CD4-positive, alpha-beta T cell treated with Interleukin-6 for 4 hours (primary cell): Measurements from ENCODE around the gene NUP62.
"Not testable (repeated sequence)": the region's sequence is repeated elsewhere in the genome, so short reads cannot be mapped to it uniquely, and the experiment has no call there.

Experiments
- DNase-seq: peaks from one replicate; pipeline ENCODE4 v3.0.0-alpha.2; 2020; ENCODE audit warnings: mixed read lengths

The NUP62 gene

DNA sequence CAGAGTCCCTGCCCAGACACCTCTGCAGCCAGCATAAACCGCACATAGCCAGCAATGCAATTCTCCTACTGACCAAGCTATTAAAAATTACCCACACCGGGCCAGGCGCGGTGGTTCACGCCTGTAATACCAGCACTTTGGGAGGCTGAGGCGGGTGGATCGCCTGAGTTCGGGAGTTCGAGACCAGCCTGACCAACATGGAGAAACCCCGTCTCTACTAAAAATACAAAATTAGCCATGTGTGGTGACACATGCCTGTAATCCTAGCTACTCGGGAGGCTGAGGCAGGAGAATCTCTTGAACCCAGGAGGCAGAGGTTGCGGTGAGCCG, 4.5 kb downstream of the NUP62 start:
- DNase-seq, result not testable (repeated sequence)

DNA sequence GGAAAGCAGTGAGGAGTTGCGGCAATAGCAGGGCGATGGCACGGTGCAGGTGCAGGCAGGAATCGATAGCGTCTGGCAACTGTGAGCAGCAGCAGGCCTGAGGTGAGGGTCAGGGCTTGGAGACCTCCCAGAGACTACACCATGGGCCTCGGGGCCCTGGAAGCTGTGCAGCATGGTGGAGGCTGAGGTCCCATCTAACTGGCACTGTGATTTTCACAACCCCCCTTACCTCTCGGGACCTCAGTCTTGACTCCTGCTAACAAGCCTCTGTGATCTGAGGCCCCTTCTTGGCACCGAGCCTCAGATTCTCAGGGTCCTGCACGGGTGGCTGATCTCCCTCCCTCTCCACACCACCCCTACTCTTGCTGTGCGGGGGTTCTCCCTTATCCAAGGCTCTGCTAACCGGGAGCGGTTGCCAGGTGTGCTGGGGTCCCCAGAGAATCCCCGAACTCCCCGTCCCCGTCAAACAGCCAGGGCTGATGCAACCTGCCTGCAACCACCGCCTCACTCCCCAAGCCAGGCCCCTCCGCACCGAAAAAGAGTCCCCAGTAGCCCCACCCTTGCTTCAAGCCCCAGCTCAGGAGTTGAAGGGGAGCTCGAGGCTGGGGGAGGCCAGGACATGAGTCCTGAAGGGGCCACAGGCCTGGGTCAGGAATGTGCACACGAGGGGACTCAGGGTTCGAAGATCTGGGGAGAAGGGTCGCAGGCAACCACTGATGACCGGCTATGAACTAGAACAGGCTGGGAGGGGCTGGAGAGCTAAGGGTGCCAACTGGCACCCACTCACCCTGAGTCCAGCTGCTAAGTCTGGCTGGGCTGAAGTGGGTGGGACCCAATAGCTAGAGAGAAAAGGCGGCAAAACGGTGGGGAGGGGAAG, 5.1 kb downstream of the NUP62 start:
- no peak for DNase-seq

DNA sequence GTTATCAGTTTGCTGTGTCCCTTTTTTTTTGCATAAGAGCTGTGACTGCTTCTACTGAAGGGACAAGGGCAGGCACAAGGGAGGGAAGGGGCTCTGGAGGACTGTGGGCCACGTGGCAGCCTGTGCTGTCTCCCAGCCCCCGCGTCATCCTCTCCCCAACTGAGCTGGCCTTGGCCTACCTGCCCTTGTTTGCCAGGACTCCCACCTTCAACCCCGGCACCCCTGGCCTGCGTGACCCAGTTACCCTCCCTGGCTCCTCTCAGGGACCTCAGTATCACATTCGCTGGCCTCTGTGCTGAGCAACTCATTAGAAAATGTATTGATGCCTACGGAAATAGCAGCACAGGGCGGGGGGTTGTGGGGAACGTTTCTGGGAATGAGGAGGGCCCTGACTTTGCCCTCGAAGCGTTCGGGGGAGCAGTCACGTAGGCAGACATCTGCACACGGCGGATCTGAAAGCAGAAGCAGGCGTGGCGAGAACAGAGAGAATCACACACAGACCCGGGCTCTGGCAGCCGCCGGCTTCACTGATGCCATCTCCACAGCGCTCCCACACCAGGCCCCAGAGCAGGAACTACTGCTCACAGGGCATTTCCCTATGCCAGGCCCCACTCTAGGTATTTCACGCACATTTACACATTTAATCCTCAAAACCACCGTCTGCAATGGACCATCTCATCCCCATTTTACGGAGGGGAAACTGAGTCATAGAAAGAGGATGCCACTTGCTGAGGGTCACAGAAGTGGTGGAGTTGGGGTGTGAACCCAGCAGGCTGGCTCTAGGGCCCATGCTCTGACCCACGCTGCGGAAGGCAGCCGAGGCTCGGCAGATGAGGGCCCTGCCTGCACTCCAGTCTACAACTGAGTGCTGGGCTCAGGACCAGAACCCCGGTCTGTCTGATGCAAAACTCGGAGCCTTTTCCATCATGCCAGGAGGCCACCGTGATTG, 6.0 kb downstream of the NUP62 start:
- DNase-seq, result no peak

- DNase-seq, result no peak
These were observed 7.2 kb downstream of the NUP62 start for GRCh38 chr19:49921871-49922795.

GRCh38 chr19:49920624-49921363, 8.5 kb downstream of the NUP62 start:
- no peak for DNase-seq

DNA sequence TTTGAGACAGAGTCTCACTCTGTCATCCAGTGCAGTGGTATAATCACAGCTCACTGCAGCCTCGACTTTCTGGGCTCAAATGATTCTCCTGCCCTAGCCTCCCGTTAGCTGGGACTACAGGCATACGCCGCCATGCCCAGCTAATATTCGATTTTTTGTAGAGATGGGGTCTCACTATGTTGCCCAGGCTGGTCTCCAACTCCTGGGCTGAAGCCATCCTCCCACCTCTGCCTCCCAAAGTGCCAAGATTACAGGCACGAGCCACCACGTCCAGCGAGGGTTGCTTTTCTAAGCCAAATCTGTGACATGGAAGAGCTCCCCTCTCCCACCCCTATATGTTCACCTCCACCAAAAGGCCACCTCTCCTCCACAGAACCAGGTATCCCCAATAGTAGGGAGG, 11.2 kb downstream of the NUP62 start:
- no peak for DNase-seq

- no peak for DNase-seq
These were observed 12.2 kb downstream of the NUP62 start for GRCh38 chr19:49916839-49917733.

- DNase-seq, result no peak
These were observed 14.0 kb downstream of the NUP62 start for GRCh38 chr19:49915271-49915670.

- DNase-seq, result no peak
These were observed 15.6 kb downstream of the NUP62 start for GRCh38 chr19:49913720-49914119.

DNA sequence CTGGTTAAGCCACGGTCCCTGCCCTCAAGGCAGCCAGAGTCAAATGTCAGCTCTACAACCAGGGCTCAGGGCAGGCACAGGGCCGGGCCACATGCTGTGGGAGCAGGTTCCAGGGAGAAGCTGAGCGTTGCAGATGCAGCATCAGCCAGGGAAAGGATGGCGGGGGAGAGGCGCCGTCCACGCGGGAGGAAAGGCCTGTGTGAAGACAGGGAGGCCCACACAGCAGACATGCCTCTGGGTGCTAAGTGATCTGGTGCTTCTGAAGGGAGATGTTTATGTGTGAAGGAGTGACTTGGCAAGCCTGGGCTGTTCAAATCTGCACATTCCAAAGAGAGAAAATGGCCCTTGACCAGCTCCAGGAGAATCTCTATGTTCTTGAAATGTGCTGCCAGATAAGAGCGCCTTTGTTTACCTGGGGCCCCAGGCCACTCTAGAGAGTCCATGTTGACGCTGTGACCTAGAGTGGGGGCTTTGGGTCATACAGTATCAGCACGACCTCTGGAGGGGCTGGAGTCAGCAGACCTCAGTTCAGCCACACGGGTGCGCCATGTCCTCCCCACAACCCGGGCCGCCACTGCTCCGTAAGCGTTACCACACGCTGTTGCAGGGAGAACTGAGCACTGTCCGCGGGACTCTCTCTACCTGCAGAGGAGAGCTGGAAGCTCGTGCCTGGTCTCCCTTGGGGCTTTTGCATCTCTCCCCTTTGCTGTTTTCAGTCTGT, 16.2 kb downstream of the NUP62 start:
- DNase-seq, result no peak

GRCh38 chr19:49911381-49912145, 17.7 kb downstream of the NUP62 start:
- DNase-seq, result no peak

DNA sequence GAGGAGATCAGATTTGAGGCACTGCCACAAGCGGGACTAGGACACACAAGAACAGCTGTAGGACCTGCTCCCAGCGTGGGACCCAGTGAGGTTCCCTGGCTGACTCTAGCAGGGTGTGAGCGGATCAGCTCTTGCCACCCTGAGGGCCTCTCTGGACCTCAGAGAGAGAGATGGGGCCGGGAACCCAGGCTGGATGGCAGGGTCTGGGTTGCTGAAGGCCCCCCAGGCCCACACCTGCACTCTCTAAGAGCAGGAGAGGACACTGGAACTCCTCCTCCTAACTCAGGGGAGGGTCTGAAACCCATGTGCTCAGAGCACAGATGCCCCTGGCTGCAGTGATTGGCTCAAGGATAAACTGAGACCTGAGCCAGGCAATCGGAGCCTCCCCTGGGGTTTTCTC, 19.1 kb downstream of the NUP62 start:
- DNase-seq, result no peak

DNA sequence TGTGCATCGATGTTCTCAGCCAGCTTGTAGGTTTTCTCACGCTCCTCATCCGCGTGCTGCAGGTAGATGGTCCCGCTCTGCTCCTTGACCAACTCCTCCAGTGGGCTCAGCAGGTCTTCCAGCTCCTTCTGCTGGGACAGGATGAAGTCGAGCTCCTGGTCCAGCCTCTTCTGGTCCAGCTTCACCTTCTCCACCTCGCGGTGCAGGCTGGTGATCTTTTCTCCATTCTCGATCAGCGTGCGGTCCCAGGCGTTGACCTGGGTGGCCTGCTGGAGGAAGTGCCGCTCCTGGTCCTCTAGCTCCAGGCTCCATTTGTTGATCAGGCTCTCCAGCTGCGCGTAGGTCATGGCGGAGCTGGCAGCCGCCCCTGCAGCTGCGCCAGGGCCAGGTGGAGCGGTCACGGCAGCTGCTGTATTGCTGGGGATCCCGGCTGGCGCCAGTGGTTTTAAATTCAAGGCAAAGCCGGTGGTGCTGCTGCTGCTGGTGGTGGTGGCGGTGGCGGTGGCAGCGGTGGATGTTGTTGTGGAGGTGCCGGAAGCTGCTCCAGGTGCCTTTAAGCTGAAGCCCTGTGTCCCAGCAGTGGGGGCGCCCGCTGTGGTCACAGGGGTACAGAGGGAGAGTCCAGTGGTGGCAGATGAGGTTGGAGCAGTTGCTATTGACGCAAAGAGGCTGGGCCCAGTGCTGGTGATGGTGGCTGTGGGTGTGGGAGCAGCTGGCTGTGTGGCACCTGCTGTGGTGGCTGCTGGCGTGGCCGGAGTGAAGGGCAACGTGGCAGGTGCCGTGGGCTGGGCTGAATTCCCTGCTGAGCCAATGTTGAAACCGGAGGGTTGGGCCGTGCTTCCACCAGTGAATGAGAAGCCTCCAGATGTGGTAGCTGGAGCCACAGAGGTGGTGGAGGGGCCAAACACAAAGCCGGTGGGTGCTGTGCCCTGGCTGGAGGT, 20.6 kb downstream of the NUP62 start:
- DNase-seq, result no peak

- DNase-seq, result no peak
These were observed 21.4 kb downstream of the NUP62 start for GRCh38 chr19:49907745-49908446.

DNA sequence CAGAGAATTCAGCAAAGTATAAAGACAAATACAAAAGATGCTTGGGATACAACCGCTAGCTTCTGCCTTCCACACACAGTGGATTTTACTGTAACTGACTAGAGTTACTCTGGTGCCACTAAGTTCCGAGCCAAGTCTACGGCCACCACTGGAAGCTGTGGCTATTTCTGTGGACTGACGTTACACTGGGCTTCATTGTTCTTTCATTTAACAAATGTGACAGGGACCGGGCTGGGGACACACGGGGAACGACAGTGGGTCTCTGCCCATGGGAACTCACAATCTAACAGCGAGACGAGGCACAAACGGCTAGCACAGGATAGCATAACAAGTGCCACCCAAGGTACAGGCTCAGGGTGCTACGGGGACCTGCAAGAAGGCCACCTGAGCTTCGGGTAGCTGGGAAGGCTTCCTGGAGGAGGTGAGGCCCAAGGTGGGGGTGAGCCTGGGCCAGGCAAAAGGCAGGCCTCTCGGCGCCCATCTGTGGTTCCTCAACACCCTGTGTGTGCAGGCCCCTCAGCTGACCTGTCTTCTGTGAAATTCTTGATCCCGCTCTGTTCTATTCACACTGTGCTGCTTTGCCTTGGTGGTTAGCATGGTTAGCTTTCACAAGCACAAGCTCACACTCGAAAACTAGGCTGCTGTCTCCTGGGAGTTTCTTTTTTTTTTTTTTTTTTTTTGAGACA, 22.3 kb downstream of the NUP62 start:
- DNase-seq, result no peak

DNA sequence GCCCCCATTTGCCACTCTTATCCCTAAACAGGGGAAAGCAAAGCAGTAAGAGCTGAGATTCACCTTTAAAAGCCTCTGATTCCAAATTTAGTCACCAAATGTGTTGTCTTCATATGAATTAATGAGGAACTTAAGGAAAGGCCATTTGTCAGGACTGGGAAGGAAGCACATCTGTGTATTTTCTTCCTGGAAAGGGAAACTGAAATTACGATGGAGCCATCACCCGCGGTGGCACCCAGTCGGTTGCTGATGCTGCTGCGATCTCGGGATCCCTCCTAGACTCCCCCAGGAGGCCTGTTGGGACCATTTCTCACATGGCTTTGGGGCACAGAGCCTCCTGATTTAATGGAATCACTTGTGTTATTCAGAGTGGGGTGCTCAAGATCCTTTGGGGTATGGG, 25.2 kb downstream of the NUP62 start:
- DNase-seq, result no peak
